Activated T-cell treated with anti-CD3 and anti-CD28 coated beads for 4 hours (primary cell): Measurements from ENCODE around the gene SNX21.
"Not testable (repeated sequence)": the region's sequence is repeated elsewhere in the genome, so short reads cannot be mapped to it uniquely, and the experiment has no call there.

Experiments
- DNase-seq: peaks from one replicate; pipeline ENCODE4 v3.0.0-alpha.2; 2020

Gene SNX21

DNA sequence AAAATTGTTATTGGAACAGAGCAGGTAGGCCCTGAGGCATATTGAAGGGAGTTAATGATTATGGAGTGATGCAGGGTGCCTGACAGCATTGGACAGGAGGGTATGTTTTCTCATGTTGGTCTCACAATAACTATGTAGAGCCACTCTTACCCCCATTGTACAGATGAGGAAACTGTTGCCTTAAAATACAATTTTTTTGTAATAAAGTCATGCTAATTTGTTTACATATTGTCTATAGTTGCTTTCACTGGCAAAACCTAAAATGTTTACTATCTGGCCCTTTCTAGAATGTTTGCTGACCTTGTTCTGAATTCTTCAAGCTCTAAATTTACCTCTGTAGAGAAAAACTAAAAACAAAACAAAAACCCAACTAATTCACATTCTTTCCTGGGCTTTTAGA, 17.9 kb downstream of the SNX21 start:
- DNase-seq = no peak

DNA sequence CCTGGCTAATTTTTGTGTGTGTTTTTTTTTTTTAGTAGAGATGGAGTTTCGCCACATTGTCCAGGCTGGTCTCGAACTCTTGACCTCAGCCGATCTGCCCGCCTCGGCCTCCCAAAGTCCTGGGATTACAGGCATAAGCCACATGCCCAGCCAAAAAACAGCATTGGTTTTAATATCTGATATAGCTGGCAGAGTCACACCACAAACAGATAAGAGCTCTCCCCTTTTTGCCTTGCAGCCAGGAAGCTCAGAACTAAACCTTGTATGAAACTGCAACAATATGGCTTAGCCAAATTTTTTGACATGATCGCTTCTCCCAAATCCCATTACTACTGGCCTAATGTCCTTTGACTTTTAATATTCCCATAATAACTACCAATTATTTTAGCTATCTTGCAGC, 18.7 kb downstream of the SNX21 start:
- DNase-seq = no peak

DNA sequence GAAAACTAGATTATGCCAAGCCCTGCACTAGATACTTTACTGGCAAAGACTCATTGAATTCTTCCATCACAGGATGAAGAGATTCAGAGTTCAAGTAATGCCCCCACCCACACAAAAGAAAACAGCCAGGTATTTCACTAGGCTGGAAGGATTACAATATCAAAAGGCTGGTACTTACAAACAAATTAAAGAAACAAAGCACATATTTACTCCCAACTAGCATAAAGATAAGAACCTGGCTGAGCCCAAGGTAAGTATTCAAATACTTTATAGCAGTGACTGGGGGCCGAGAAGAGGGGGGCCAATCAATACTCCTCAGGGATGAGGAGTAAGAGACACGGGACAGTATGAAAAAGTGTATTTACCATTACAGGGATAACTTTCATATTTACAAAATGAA, 19.9 kb downstream of the SNX21 start:
- DNase-seq = no peak

DNA sequence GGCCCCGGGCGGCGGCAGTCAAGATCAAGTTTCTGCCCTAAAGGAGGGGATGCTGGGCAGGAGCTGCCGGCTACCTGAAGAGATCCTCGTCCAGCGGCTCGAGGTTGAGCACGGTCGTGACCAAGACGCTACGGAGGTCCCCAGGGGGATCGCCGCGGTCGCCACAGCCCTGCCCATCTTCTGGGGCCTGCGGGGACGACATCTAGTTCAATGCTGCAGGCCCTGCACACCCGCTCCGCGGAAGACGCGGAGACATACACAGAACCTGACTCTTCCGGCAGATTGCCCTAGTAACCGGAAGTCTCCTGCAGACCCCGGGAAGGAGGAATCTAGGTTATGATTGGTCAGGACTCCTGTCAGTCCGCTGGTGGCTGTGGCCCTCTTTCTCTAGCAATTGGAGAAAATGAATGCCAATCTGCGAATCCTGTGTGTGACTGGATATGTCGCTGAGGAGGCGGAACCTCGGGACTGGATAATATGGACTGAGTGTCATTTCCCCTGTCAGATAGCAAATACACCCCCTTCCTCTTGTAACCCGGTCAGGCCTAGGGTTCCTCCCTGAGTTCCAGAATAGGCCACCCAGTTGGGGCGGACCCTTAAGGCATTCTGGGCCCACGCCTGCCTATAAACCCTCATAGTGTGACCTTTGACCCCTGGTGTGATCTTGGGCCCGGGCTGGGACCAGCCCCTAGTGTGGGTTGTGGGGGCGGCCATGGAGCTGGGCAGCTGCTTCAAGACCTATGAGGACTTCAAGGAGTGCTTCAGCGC, 23.7 kb downstream of the SNX21 start, which contains the start of the genes ACOT8 and ZSWIM3:
TSS of gene ACOT8 (minus strand) at position 279 of the 768 bp plus-strand sequence. CDS start at position 202, 77 bp downstream.
TSS of gene ZSWIM3 (plus strand) at position 501 of the 768 bp plus-strand sequence. CDS start at position 713, 212 bp downstream.
- peak; percentile 90 for DNase-seq

DNA sequence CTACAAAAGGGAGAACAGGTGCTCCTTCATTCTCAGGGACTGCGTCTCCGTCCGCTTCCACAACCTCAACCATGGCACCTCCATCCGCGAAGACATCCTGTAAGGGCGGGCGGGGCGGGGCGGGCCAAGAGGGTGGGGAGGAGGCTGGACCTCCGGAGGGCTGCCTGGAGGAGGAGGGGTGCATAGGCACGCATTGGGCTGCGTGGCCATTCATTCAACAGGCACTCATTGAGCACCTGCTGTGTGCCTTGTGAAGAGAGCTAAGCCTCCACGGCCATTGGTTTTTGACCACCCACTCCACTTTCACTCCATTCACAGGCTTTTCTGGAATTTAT, 24.2 kb downstream of the SNX21 start:
- no peak for DNase-seq

DNA sequence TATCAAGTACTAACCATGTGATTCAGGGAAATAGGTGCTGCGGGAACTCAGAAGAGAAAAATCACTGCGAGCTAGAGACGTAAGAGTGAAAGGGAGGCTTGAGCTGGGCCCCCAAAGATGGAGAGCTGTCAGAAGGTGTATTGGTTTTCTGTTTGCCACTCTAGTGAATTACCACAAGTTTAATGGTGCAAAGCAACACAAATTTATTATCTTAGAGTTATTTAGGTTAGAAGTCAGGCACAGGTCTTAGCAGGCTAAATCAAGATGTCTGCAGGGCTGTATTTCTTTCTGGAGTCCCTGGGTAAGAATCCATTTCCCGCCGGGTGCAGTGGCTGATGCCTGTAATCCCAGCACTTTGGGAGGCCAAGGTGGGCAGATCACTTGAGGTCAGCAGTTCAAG, 26.3 kb downstream of the SNX21 start:
- no peak for DNase-seq

DNA sequence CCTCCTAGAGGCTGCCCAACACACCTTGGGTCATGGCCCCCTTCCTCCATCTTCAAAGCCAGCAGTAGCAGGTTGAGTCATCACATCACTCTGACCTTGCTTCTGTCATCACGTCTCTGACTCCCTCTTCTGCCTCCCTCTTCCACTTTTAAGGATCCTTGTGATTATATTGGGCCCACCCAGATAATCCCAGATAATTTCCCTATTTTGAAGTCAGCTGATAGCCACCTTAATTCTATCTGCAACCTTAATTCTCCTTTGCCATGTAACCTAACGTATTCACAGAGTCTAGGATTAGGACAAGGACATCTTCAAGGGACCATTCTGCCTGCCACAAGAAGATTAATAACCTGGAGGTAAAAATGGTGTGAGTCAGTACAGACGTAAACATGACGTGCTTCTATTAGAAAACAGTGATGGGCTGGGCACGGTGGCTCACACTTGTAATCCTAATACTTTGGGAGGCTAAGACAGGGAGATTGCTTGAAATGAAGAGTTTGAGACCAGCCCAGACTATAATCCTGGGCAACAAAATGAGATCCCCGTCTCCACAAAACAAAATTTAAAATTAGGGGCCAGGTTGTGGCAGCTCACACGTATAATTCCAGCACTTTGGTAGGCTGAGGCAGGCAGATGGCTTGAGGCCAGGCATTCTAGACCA, 27.1 kb downstream of the SNX21 start:
- DNase-seq = no peak

DNA sequence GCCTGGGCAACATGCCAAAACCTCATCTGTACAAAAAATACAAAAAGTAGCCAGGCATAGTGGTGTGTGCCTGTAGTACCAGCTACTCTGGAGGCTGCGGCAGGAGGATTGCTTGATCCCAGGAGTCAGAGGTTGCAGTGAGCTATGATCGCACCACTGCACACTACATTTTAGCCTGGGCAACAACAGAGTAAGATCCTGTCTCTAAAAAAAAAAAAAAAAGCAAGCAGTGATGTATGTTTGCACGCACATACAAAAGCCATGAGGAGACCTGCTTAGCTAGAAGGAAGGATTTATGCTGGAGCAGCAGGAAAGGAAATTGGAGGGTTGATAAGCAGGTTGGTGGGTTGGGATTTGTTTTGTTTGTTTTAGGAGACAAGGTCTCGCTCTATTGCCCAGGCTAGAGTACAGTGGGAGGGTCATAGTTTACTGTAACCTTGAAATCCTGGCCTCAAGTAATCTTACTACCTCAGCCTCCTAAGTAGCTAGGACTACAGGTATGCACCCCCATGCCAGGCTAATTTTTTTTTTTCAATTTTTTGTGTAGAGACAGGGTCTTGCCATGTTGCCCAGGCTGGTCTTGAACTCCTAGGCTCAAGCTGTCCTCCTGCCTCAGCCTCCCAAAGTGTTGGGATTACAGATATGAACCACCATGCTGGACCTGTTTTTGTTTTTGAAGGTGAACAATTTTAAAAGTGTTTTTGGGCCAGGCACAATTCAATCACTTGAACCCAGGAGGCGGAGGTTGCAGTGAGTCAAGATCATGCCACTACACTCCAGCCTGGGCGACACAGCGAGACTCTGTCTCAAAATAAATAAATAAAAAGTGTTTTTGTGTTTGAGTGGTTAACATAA, 27.8 kb downstream of the SNX21 start:
- no peak for DNase-seq

DNA sequence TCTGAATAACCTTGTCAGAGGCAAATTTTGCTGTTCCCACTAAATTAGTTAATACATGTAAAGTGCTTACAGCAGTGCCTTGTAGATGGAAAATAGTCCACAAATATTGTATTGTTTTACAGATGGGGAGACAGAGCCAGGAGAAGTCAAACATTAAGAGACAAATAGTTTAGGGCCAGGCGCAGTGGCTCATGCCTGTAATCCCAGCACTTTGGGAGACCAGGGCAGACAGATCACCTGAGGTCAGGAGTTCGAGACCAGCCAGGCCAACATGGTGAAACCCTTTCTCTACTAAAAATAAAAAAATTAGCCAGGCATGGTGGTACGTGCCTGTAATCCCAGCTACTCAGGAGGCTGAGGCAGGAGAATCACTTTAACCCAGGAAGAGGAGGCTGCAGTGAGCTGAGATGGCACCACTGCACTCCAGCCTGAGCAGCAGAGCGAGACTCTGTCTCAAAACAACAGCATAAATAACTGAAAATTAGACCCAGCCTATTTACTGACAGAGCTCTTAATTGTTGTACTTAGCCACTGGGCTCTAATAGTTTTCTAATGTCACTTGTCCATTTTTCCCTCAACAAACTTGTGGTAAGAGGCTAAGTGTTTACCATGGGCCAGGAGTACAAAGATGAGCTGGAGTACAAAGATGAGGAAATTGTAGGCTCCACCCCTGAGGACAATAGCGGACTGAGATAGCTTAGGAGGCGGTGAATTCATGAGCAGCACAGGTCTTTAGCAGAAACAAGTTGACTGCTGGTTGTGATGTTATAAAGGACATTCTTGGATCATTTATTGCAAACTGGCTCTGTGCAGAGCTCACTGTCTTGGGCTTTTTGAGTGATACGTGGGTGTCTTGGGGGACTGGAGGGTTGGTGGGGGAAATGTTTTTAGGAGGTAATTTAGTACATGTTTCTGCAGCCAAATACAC, 30.2 kb downstream of the SNX21 start:
- DNase-seq = no peak

DNA sequence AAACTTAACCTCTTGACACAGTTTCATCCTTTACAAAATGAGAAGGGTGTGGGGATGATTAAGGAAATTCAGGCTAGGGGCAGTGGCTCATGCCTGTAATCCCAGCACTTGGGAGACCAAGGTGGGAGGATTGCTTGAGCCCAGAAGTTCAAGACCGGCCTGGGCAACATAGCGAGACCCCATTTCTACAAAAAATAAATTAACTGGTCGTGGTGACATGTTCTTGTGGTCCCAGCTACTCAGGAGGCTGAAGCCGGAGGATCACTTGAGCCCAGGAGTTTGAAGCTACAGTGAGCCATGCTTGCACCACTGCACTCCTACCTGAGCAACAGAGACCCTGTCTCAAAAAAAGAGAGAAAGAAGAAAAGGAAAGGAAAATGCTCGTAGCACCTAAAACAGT, 32.9 kb downstream of the SNX21 start:
- no peak for DNase-seq

DNA sequence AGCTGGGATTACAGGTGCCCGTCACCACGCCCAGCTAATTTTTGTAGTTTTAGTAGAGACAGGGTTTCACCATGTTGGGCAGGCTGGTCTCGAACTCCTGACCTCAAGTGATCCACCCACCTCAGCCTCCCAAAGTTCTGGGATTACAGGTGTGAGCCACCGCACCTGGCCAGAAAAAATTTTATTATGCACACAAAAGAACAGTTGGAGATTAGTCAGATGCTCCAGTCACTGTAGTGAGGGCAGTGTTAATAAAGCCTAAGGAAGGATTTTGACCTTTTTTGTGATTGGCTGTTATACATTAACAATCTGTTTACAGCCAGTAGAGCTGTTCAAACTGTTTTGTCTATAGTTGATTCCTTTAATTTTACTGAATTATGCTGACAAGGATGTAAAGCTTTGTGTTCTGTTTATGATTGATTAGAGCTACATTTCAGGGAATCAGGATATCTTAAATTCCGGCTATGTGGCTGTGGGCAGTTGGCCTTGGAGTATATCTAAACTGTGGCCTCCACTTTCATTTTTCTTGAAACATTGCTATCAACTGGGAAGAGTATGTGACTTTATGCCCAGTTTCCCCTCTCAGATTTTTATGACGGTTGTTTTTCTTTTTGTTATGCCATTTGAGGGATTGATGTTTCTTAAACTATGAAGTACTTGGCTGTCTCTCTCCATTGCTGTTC, 33.7 kb downstream of the SNX21 start:
- no peak for DNase-seq

DNA sequence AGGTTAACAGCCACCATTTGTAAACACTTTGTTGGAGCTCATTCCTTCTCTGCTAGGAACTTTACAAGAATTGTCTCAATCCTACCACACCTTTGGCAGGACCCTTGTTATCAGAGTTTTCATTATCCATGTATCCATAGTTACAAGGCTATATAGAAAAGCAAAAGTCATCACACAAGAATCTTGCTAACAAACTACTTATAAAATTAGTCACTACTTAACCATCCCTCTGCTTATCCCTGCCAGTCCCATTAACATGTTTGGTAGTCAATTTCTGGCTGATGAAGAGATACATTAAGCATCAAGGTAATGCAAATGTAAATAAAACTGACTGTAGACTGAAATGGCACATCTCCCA, 34.2 kb downstream of the SNX21 start:
- DNase-seq = no peak

DNA sequence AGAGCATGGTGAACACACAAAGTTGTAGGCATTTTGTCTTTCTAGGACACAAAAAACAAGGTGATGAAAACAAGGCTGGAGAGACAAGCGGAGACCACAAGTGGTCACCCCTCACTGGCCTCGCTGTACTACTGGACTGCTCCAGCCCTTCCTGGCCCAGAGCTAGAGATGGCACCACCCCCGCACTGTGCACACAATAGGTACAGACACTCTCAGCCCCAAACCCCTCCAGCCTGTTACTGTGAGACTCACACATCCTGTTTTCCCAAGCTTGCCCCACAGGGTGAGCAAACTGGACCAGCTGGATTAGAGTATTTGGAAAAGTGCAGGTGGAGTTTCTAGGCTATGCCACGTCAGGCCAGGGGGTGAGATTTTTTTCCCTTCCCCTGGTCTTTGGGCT, 39.0 kb downstream of the SNX21 start:
- no peak for DNase-seq

DNA sequence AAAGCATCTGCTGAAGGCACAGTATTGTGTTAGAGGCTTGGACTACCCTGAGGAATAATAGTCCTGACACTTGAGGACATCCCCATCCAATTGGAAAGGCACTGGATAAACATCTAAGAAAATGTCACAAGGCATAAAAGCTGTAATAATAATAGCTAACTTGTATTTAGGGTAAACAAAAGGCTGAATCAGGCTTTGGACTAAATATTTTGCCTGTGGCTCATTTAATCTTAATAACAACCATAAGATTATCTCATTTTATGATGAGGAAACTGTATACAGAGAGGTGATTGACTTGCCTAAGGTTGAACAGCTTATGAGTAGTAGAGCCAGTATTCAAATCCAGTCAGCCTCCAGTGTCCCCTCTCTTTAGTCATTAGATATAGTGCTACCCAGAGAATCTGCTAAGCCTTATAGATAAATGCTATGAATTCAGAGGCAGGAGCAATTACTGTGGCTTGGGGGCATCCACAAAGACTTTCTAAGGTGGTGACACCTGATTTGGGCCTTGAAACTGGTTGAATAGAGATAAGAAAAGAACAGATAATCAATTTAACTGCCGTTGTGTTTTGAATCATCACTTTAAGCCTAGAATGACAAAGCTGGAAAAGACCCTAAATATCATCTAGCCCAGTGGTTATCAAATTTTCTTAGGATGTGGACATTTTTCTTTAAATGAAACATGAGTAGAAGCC, 40.0 kb downstream of the SNX21 start:
- no peak for DNase-seq

DNA sequence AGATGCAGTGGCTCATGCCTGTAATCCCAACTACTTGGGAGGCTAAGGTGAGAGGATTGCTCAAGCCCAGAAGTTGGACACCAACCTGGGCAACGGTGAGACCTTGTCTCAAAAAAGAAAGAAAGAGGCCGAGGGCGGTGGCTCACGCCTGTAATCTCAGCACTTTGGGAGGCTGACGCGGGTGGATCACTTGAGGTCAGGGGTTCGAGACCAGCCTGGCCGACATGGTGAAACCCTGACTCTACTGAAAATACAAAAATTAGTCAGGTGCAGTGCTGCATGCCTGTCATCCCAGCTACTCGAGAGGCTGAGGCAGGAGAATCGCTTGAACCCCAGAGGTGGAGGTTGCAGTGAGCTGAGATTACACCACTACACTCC, 40.5 kb downstream of the SNX21 start:
- not testable (repeated sequence) for DNase-seq

DNA sequence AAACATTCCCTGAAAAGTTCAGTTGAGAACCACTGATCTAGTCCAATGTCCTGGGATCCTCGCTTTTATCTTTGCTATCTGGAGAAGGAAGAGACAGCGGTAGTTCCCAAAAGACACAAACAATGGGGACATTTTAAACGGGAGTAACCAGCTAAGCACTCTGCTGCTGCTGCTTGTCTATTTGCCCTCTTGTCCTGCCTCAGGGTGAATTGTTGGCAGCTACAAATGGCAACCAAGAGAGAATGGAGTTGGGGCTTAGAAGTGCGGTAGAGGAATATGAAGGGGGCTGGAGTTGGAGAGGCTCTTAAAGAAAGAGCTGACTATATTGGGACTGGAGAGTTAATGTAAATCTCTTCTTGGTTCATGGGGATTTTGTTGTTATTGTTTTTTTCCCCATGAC, 41.0 kb downstream of the SNX21 start:
- no peak for DNase-seq

DNA sequence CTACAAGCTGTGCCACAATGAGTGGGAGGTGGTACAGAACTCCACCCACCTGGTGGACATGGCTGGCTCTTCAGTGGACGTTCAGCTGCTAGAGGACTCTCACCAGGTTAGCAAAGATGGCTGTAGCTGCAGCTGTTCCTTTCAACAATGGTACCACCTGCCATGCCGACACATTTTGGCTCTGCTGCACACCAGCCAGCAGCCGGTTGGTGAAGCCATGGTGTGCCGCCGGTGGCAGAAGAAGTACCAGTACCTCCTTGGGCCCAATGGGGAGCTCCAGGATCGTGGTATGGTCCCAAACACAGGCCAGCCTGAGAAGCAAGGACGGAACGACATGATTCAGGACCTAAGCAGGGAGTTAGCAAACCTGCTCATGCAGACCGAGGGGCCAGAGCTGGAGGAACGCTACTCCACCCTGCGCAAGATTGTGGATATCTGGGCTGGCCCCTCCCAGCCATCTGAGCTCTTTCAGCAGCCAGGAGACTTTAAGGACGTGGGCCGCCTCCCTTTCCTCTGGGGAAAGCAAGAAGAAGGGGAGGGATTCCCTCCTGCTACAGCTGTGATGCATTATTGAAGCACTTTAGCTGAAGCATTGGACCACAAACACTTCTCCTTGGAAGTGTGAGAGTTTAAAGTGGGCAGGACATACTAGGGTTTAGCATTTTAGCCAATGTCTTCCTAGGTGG, 44.6 kb downstream of the SNX21 start:
- DNase-seq = no peak

DNA sequence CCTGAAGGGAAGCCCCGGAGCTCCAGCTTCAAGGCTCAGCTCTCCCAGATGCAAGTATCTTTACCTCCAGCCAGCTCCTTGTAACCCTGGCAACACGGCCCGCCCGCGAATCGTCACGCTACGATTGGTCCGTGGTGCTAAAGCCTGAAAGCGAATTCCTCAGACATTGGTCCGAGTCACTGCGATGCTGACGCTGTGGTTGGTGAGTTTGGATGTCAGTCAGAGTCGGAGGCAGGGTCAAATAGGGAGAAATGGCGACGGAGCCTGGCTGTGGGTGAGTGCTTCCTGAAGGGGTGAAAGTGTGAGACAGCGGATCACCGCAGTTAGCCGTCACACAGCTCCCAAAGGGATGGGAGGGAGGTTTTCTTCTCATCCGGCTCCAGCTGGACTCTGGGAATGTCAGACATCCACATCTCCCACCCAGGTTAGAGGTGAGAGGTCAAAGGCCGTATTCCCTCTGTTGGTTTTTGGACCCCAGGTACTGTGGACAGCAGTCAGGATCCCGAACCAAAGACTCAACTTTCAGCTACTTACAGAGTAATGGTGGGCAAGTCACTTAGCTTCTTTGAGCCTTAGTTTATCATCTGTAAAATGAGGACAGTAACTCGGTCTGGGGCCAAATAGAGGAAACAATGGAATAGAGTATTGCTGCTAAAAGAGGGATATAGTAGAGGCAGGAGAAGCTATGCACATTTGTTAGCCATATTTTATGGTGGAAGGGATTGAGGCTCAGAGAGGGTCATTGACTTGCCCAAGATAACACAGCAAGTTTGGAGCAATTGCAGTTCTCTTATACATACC, 47.6 kb downstream of the SNX21 start, which contains the start of gene ZSWIM1:
TSS of gene ZSWIM1 (plus strand) at position 240 of the 801 bp plus-strand sequence. CDS start 1,366 bp downstream, outside the sequence.
- peak; percentile 99 for DNase-seq

DNA sequence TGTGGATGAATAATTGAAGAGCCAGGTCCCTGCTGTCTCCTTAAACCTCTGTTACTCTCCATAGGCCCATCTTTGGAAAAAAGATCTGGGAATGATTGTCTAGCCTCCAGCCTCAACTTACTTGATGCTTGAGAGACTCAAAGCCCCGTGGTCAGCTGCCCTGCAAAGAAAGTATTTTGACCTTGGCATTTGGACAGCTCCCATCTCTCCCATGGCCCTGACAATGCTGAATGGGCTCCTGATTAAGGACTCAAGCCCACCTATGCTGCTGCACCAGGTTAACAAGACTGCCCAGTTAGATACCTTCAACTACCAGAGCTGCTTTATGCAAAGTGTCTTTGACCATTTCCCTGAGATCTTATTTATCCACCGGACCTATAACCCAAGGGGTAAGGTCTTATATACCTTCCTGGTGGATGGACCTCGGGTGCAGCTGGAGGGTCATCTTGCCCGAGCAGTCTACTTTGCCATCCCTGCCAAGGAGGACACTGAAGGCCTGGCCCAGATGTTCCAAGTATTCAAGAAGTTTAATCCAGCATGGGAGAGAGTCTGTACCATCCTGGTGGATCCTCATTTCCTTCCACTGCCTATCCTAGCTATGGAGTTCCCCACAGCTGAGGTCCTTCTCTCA, 49.0 kb downstream of the SNX21 start:
- DNase-seq = no peak
